GM18505 (cell line): Measurements from ENCODE around the gene PANK1.

Experiments used
- ATAC-seq: cut with Tn5 transposase; IDR thresholded peaks from one replicate; pipeline ENCODE4 v1.9.1; 2021; ENCODE audit not compliant: unreplicated experiment
- POLR2A ChIP-seq: IDR thresholded peaks from 4 replicates; pipeline ENCODE4 v1.6.1; 2011; ENCODE audit warnings: borderline replicate concordance; ENCODE audit not compliant: insufficient read depth, insufficient read length; ENCODE audit errors: extremely low read depth

The PANK1 gene

GRCh38 chr10:89644967-89645741, at the start of gene PANK1:
Gene PANK1 (minus strand): TSS chr10:89645242. CDS start chr10:89644891, 351 bp downstream.
- TF ChIP-seq POLR2A: no peak
- peak; percentile 43 for ATAC-seq

GRCh38 chr10:89693176-89693575, 48.1 kb upstream of the PANK1 start:
- TF ChIP-seq POLR2A: no peak
- ATAC-seq: no peak

- ATAC-seq: no peak
- no peak for TF ChIP-seq POLR2A
These were observed 47.4 kb upstream of the PANK1 start for GRCh38 chr10:89692416-89692815.

- TF ChIP-seq POLR2A: no peak
- no peak for ATAC-seq
These were observed 45.0 kb upstream of the PANK1 start for GRCh38 chr10:89690027-89690426.

GRCh38 chr10:89685936-89686335, 40.9 kb upstream of the PANK1 start:
- TF ChIP-seq POLR2A: no peak
- ATAC-seq: no peak

GRCh38 chr10:89684604-89685003, 39.6 kb upstream of the PANK1 start:
- no peak for ATAC-seq
- no peak for TF ChIP-seq POLR2A

- no peak for ATAC-seq
- no peak for TF ChIP-seq POLR2A
These were observed 38.8 kb upstream of the PANK1 start for GRCh38 chr10:89683883-89684282.

- TF ChIP-seq POLR2A: no peak
- ATAC-seq: no peak
These were observed 34.9 kb upstream of the PANK1 start for GRCh38 chr10:89679986-89680385.

- ATAC-seq: no peak
- no peak for TF ChIP-seq POLR2A
These were observed 32.3 kb upstream of the PANK1 start for GRCh38 chr10:89677341-89677740.

GRCh38 chr10:89670926-89671325, 25.9 kb upstream of the PANK1 start:
- no peak for ATAC-seq

GRCh38 chr10:89669985-89670384, 24.9 kb upstream of the PANK1 start:
- TF ChIP-seq POLR2A: no peak
- ATAC-seq: no peak

More at GRCh38 chr10:89670926-89671325, 25.9 kb upstream of the PANK1 start:
- no peak for TF ChIP-seq POLR2A

- no peak for ATAC-seq
- no peak for TF ChIP-seq POLR2A
These were observed 23.5 kb upstream of the PANK1 start for GRCh38 chr10:89668386-89669071.

- no peak for TF ChIP-seq POLR2A
- ATAC-seq: no peak
These were observed 21.1 kb upstream of the PANK1 start for GRCh38 chr10:89666138-89666537.

GRCh38 chr10:89665302-89665701, 20.3 kb upstream of the PANK1 start:
- no peak for ATAC-seq
- no peak for TF ChIP-seq POLR2A
